Naive thymus-derived CD4-positive, alpha-beta T cell (primary cell): ENCODE data around the gene NEMP1. TPM values are rescaled to one million over a fixed set of nuclear protein-coding genes. Genes with fewer than 3 reads are reported as not detected.
A peak's percentile ranks its signal among the peaks of the same experiment; 100 is the strongest.

Experiments
- ATAC-seq: fragments of 150-1000 bp; cut with Tn5 transposase; 2 replicates; pipeline ENCODE4 v1.10.0; 2021; ENCODE audit warnings: mild to moderate bottlenecking, moderate library complexity
- CTCF ChIA-PET: fragments of 350-600 bp; sonication (Branson Sonifier 250); formaldehyde crosslinking; loops from one replicate; lab custom pipeline; 2021; ENCODE audit warnings: antibody characterized with exemption; lab: Charles Lee
- POLR2A ChIA-PET: fragments of 350-600 bp; sonication (Branson Sonifier 250); formaldehyde crosslinking; loops from one replicate; lab custom pipeline; 2021; ENCODE audit warnings: antibody characterized with exemption, inconsistent platforms; lab: Charles Lee
- DNase-seq, 9 donors: peaks; one replicate each; pipeline versions ENCODE4 v3.0.0 to v3.0.0-alpha.2; 2020 to 2022; ENCODE audit warnings: mixed read lengths in 1 of 9
- H3K27ac ChIP-seq: one replicate; pipeline ENCODE4 v1.7.0; 2013; ENCODE audit warnings: mild to moderate bottlenecking, low read depth, low read length, moderate library complexity
- H3K27me3 ChIP-seq, 2 donors: one replicate each; pipeline ENCODE4 v1.7.0; 2013; ENCODE audit warnings: low read length in 2 of 2, mild to moderate bottlenecking in 2 of 2, moderate library complexity in 2 of 2; ENCODE audit not compliant: control insufficient read depth in 2 of 2, insufficient read depth in 2 of 2
- H3K36me3 ChIP-seq, 3 experiments: 1 replicate in 2 of 3; 2 replicates in 1 of 3; pipeline ENCODE4 v1.7.0; 2013; ENCODE audit warnings: low read length in 3 of 3, mild to moderate bottlenecking in 3 of 3, moderate library complexity in 1 of 3; ENCODE audit not compliant: insufficient read depth in 3 of 3, control insufficient read depth in 2 of 3
- H3K4me1 ChIP-seq, 2 donors: one replicate each; pipeline ENCODE4 v1.7.0; 2013; ENCODE audit warnings: low read length in 2 of 2, mild to moderate bottlenecking in 2 of 2, moderate library complexity in 1 of 2; ENCODE audit not compliant: control insufficient read depth in 2 of 2, insufficient read depth in 2 of 2
- H3K4me3 ChIP-seq: 2 replicates; pipeline ENCODE4 v1.7.0; 2013; ENCODE audit warnings: mild to moderate bottlenecking, low read length
- H3K9me3 ChIP-seq, 3 experiments: 1 replicate in 2 of 3; 2 replicates in 1 of 3; pipeline ENCODE4 v1.7.0; 2013; ENCODE audit warnings: low read length in 3 of 3; ENCODE audit not compliant: control insufficient read depth in 2 of 3
- H3K27ac Mint-ChIP-seq, 9 donors: one replicate each; pipeline ENCODE4 v1.8.0; 2020 to 2022; ENCODE audit warnings: mixed read lengths in 9 of 9, mild to moderate bottlenecking in 8 of 9, moderate library complexity in 5 of 9, inconsistent platforms in 2 of 9
- H3K27me3 Mint-ChIP-seq, 5 donors: one replicate each; pipeline ENCODE4 v1.8.0; 2021 to 2022; ENCODE audit warnings: mixed read lengths in 5 of 5, mild to moderate bottlenecking in 1 of 5
- H3K36me3 Mint-ChIP-seq, 5 donors: one replicate each; pipeline ENCODE4 v1.8.0; 2020 to 2022; ENCODE audit warnings: mixed read lengths in 5 of 5, mild to moderate bottlenecking in 3 of 5, inconsistent platforms in 1 of 5
- H3K4me1 Mint-ChIP-seq, 7 donors: one replicate each; pipeline ENCODE4 v1.8.0; 2020 to 2022; ENCODE audit warnings: mixed read lengths in 7 of 7, mild to moderate bottlenecking in 3 of 7, inconsistent platforms in 1 of 7
- H3K4me3 Mint-ChIP-seq, 10 donors: one replicate each; pipeline ENCODE4 v1.8.0; 2020 to 2022; ENCODE audit warnings: mild to moderate bottlenecking in 10 of 10, mixed read lengths in 10 of 10, moderate library complexity in 6 of 10, inconsistent platforms in 2 of 10
- H3K9me3 Mint-ChIP-seq, 11 donors: one replicate each; pipeline ENCODE4 v1.8.0; 2020 to 2022; ENCODE audit warnings: mixed read lengths in 11 of 11, mild to moderate bottlenecking in 4 of 11, inconsistent platforms in 1 of 11, moderate library complexity in 1 of 11
- intact Hi-C, 2 donors: fragments of 100-400 bp; cut with micrococcal nuclease; formaldehyde crosslinking; loops; one replicate each; pipeline ENCODE4 v1.15.1; 2023
- polyA plus RNA-seq, 2 donors: library from polyadenylated mRNA; unstranded; fragments of 300-500 nt; fragmentation: Illumina TruSeq; gene quantifications; one replicate each; pipeline ENCODE4 v1.2.3, GENCODE V29; 2021
- total RNA-seq, 6 experiments: library from RNA in 5 of 6; stranded (reverse) in 5 of 6; gene quantifications; 1 replicate in 5 of 6; 2 replicates in 1 of 6; pipeline ENCODE4 v1.2.3 and lab custom pipeline; 2021 to 2026

NEMP1 gene
- total and polyA plus RNA-seq, 7 experiments from 2014 or later, result 2.9 to 47.6 (median 13.6) TPM

DNA sequence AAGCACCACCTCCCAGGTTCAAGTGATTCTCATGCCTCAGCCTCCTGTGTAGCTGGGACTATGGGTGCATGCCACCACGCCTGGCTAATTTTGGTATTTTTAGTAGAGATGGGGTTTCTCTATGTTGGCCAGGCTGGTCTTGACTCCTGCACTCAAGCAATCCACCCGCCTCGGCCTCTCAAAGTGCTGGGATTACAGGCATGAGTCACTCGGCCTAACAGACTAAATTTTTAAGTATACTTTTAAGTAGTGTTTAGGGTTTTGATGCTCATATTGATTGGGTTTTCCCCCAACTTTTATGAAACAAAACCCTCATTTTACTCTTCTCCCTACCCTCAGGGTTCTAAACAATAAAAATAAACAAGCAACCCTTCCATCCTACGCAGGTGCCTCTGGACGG lies 34.1 kb downstream of the NEMP1 start:
- ChIA-PET CTCF (interaction anchor here (0.7 kb wide), 1 partner anchor 16 kb away, joined by 3 read pairs; no protein-coding TSS in a partner anchor), POLR2A (interaction anchor here (0.6 to 1.1 kb wide), 3 partner anchors 12 to 678 kb away, joined by 3 to 4 read pairs (median 4); no protein-coding TSS in a partner anchor)
- Histone ChIP-seq H3K9me3 (no peaks in the 10 kb centered on the region), H3K4me1 (peaks cover 19 to 20% of the 10 kb centered on the region in 2 donors), H3K27me3 (no peaks in the 10 kb centered on the region), H3K4me3 (no peak overlapping the region), H3K36me3 (no peaks in the 10 kb centered on the region), H3K27ac (no peak overlapping the region)
- peaks cover 26 to 46% (median 35%) of the 10 kb centered on the region in 7 donors for H3K4me1 Mint-ChIP-seq
- ATAC-seq, result no peak
- no peak overlapping the region for H3K27ac Mint-ChIP-seq
- H3K9me3 Mint-ChIP-seq, result peaks cover 0 to 2% (median 0%) of the 10 kb centered on the region in 11 donors
- no peak for DNase-seq
- intact Hi-C loops, result no loop called here
- no peaks in the 10 kb centered on the region for H3K36me3 Mint-ChIP-seq
- no peak overlapping the region for H3K4me3 Mint-ChIP-seq
- H3K27me3 Mint-ChIP-seq, result peaks cover 0 to 6% (median 0%) of the 10 kb centered on the region in 5 donors

DNA sequence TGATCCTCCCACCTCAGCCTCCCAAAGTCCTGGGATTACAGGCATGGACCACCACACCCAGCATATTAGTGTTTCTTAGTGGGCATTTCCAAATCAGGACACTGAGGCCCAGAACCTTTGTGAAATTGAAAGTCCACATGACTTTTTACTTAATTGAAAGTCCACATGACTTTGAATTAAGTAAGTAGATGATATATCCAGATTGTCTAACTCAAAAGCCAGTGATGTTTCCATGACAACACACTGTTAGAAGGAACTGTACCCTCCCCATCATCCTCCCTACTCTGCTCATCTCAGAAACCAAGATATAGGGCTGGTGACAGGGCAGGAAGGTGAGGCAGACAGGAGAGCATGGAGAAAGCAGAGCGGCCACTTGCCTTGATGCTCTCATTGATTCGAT lies 35.9 kb downstream of the NEMP1 start:
- Histone ChIP-seq H3K27me3 (no peaks in the 10 kb centered on the region), H3K36me3 (no peaks in the 10 kb centered on the region), H3K4me1 (peaks cover 13% of the 10 kb centered on the region in 2 donors), H3K9me3 (no peaks in the 10 kb centered on the region), H3K4me3 (no peak overlapping the region), H3K27ac (no peak overlapping the region)
- Mint-ChIP-seq H3K27me3 (peaks cover 0 to 6% (median 0%) of the 10 kb centered on the region in 5 donors), H3K4me3 (no peak overlapping the region), H3K9me3 (peaks cover 0 to 2% (median 0%) of the 10 kb centered on the region in 11 donors), H3K4me1 (peaks cover 22 to 41% (median 32%) of the 10 kb centered on the region in 7 donors), H3K27ac (no peak overlapping the region), H3K36me3 (no peaks in the 10 kb centered on the region)
- ATAC-seq (no peak), DNase-seq (no peak)
- intact Hi-C loops, result no loop called here
- CTCF ChIA-PET, result no interaction called here
- POLR2A ChIA-PET, result interaction anchor here (1.3 kb wide), 1 partner anchor 10 kb away, joined by 4 read pairs; no protein-coding TSS in a partner anchor

DNA sequence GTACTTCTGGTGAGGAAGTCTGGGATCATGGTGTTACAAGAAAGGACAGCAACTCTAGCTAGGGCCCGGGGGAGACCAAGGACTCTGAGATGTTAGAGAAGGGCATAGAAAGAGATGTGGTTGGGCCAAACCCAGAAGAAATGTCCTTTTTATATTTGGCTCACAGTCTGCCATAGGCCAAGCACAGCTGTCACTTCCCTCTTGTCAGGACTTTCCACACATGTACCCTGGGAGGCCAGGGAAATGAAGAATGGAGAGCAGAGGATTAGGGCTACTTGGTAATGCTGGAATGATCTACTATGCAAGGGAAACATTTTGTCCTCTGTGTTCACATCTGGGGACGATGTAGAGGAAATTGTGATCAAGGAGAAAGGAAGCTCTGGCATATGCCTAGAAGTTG lies 37.8 kb downstream of the NEMP1 start:
- Histone ChIP-seq H3K27me3 (no peaks in the 10 kb centered on the region), H3K36me3 (no peaks in the 10 kb centered on the region), H3K4me1 (no peaks in the 10 kb centered on the region), H3K9me3 (no peaks in the 10 kb centered on the region), H3K4me3 (no peak overlapping the region), H3K27ac (no peak overlapping the region)
- H3K4me1 Mint-ChIP-seq, result peaks cover 3 to 23% (median 13%) of the 10 kb centered on the region in 7 donors
- ChIA-PET POLR2A (interaction anchor here (1.0 to 2.0 kb wide), 2 partner anchors 11 to 71 kb away, joined by 3 to 6 read pairs; partner anchors contain the start of gene STAT6), CTCF (interaction anchor here (1.0 to 2.2 kb wide), 7 partner anchors 16 to 36 kb away, joined by 3 to 7 read pairs (median 5); no protein-coding TSS in a partner anchor)
- H3K4me3 Mint-ChIP-seq, result no peak overlapping the region
- H3K9me3 Mint-ChIP-seq, result peaks cover 0 to 1% (median 0%) of the 10 kb centered on the region in 11 donors
- peaks cover 0 to 2% (median 0%) of the 10 kb centered on the region in 5 donors for H3K27me3 Mint-ChIP-seq
- intact Hi-C loops, result no loop called here
- no peaks in the 10 kb centered on the region for H3K36me3 Mint-ChIP-seq
- no peak for DNase-seq
- H3K27ac Mint-ChIP-seq, result no peak overlapping the region
- ATAC-seq, result no peak

DNA sequence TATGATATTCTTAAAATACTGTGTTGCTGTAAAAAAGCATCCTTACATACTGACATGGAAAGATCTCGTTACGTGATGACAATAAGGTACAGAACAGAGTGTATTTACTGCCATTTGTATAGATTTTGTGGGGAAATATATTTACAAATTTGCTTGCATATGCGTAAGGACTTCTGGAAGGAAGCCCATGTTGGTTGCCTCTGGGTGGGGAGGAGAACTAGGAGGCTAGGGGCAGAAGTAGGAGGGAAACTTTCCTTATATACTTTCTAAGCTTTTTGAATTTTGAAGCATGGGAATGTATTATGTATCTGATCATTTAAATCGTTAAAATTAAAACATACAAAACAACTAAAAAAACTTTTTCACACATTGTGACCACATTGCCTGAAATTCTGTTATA lies 38.4 kb downstream of the NEMP1 start:
- POLR2A ChIA-PET, result interaction anchor here (1.0 to 2.0 kb wide), 2 partner anchors 10 to 71 kb away, joined by 3 to 6 read pairs; partner anchors contain the start of gene STAT6

DNA sequence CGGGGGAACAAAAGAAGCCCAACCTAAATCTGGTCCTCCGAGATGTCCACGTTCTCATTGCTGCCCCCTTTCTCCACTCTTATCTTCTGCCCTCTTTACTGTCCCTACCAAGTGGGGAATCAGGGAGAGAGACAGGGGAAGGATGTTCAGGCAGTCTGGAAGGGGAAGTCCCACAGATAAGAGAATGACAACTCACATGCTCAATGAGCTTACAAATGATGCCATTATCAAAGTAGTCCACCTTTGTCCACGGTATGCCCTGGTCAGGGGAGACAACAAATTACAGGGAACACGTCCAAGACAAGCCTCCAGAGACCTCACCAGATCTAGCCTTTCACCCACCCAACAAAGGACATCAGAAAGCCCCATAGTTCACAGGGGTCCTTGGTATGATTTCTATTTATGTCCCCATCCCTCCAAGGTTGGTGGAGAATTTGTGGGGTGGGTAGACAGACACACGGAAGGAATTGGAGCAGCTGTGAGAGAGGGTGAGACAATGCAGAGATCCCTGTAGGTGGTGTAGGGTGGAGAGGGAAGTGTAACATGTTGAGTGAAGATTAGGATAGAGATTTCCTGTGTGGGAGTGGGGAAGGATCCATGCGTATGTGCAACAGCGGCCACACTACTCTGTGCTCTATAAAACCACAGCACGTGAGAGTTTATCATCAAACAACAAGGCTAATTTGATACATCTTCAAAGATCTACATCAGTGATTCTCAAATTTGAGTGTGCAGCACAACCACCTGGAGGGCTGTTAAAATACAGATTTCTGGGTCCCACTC lies 39.4 kb downstream of the NEMP1 start:
- Histone ChIP-seq H3K9me3 (no peaks in the 10 kb centered on the region), H3K36me3 (no peaks in the 10 kb centered on the region), H3K4me1 (no peaks in the 10 kb centered on the region), H3K27ac (no peak overlapping the region), H3K4me3 (no peak overlapping the region), H3K27me3 (no peaks in the 10 kb centered on the region)
- Mint-ChIP-seq H3K9me3 (peaks cover 0 to 1% (median 0%) of the 10 kb centered on the region in 11 donors), H3K4me3 (peak overlapping the region in 1 of 10 donors; percentile 24), H3K36me3 (no peaks in the 10 kb centered on the region), H3K27me3 (peaks cover 0 to 2% (median 0%) of the 10 kb centered on the region in 5 donors), H3K27ac (peak overlapping the region in 3 of 9 donors; percentile 4 to 66 (median 65)), H3K4me1 (peaks cover 0 to 19% (median 7%) of the 10 kb centered on the region in 7 donors)
- ChIA-PET CTCF (interaction anchor here (0.6 to 2.2 kb wide), 3 partner anchors 18 to 30 kb away, joined by 3 to 5 read pairs (median 3); no protein-coding TSS in a partner anchor), POLR2A (interaction anchor here (1.6 to 2.0 kb wide), 2 partner anchors 9 to 12 kb away, joined by 4 to 6 read pairs; no protein-coding TSS in a partner anchor)
- DNase-seq (peak in 1 of 9 donors; percentile 15), ATAC-seq (no peak)
- intact Hi-C loops, result no loop called here

More for the DNA sequence above, 38.4 kb downstream of the NEMP1 start:
- Histone ChIP-seq H3K9me3 (no peaks in the 10 kb centered on the region), H3K4me3 (no peak overlapping the region), H3K27me3 (no peaks in the 10 kb centered on the region), H3K27ac (no peak overlapping the region), H3K4me1 (no peaks in the 10 kb centered on the region), H3K36me3 (no peaks in the 10 kb centered on the region)
- peaks cover under 1 to 19% (median 8%) of the 10 kb centered on the region in 7 donors for H3K4me1 Mint-ChIP-seq
- no peak for ATAC-seq
- peak overlapping the region in 2 of 9 donors; percentile 13 to 17 for H3K27ac Mint-ChIP-seq
- H3K27me3 Mint-ChIP-seq, result peaks cover 0 to 2% (median 0%) of the 10 kb centered on the region in 5 donors
- CTCF ChIA-PET, result interaction anchor here (1.0 to 2.2 kb wide), 6 partner anchors 20 to 36 kb away, joined by 3 to 7 read pairs (median 5); no protein-coding TSS in a partner anchor
- DNase-seq, result no peak
- no peak overlapping the region for H3K4me3 Mint-ChIP-seq
- intact Hi-C loops, result no loop called here
- no peaks in the 10 kb centered on the region for H3K36me3 Mint-ChIP-seq
- peaks cover 0 to 1% (median 0%) of the 10 kb centered on the region in 11 donors for H3K9me3 Mint-ChIP-seq

DNA sequence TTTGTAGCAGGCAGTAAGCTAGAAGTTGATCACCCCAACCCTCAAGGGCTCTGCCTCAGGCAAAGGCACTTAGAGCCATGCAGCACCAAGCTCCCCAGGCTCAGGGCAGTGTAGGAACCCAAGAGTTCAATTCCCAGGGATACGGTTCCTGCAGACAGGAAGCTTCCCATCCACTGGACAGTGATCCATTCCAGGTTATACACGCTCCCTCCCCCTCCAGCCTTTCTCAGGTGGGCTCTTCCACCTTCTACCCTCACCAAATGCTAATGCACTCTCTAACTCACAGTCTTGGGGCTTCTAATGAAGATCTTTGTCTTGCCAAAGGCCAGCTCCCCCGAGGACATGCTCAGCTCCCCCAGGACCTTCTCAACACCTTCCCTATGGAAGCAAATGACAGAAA lies 41.3 kb downstream of the NEMP1 start:
- POLR2A ChIA-PET, result interaction anchor here (0.6 to 1.1 kb wide), 2 partner anchors 9 to 26 kb away, joined by 3 to 4 read pairs; no protein-coding TSS in a partner anchor
- CTCF ChIA-PET, result interaction anchor here (1.3 kb wide), 1 partner anchor 20 kb away, joined by 5 read pairs; no protein-coding TSS in a partner anchor

More for the DNA sequence above, 41.3 kb downstream of the NEMP1 start:
- Histone ChIP-seq H3K4me1 (peaks cover 0 to under 1% of the 10 kb centered on the region in 2 donors), H3K4me3 (no peak overlapping the region), H3K27ac (no peak overlapping the region), H3K36me3 (no peaks in the 10 kb centered on the region), H3K27me3 (no peaks in the 10 kb centered on the region), H3K9me3 (no peaks in the 10 kb centered on the region)
- no peak overlapping the region for H3K27ac Mint-ChIP-seq
- H3K4me1 Mint-ChIP-seq, result peaks cover 0 to 29% (median 16%) of the 10 kb centered on the region in 7 donors
- H3K9me3 Mint-ChIP-seq, result peaks cover 0 to 2% (median 0%) of the 10 kb centered on the region in 11 donors
- intact Hi-C loops, result no loop called here
- no peak for DNase-seq
- no peak overlapping the region for H3K4me3 Mint-ChIP-seq
- peaks cover 0 to 2% (median 0%) of the 10 kb centered on the region in 5 donors for H3K27me3 Mint-ChIP-seq
- ATAC-seq, result no peak
- H3K36me3 Mint-ChIP-seq, result no peaks in the 10 kb centered on the region
